ENCODE data around the gene MED9.

MED9 gene

GRCh38 chr17:17467016-17467415, 9.8 kb upstream of the MED9 start:
- H3K4me3 ChIP-seq (ENCODE audit: low read depth, low read length): no peak overlapping the region
- TF ChIP-seq, protein P1, sequence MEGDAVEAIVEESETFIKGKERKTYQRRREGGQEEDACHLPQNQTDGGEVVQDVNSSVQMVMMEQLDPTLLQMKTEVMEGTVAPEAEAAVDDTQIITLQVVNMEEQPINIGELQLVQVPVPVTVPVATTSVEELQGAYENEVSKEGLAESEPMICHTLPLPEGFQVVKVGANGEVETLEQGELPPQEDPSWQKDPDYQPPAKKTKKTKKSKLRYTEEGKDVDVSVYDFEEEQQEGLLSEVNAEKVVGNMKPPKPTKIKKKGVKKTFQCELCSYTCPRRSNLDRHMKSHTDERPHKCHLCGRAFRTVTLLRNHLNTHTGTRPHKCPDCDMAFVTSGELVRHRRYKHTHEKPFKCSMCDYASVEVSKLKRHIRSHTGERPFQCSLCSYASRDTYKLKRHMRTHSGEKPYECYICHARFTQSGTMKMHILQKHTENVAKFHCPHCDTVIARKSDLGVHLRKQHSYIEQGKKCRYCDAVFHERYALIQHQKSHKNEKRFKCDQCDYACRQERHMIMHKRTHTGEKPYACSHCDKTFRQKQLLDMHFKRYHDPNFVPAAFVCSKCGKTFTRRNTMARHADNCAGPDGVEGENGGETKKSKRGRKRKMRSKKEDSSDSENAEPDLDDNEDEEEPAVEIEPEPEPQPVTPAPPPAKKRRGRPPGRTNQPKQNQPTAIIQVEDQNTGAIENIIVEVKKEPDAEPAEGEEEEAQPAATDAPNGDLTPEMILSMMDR (IDR thresholded peaks at IDR 0.05; ENCODE audit: low read depth, low read length): no peak

DNA sequence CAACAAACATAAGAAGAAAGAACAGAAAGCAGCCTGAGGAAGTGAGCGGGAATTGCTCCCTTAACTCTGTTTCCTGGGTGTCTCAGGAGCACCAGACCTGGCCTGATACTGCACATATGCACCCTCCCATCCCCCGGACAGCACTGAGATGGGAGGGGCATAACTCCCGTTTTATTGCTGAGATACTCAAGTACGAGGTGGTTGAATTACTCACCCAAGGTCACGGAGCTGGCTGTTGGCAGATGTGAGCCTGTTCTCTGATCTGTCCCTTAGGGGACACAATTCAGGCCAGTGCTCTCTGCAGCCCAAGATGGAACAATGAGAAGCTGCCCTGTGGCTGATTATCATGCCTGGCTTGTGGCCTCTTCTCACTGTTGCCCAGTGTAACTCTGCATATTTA, 9.1 kb upstream of the MED9 start:
- TF ChIP-seq, protein P1 (IDR thresholded peaks at IDR 0.05; ENCODE audit: low read depth, low read length): no peak
- H3K4me3 ChIP-seq (ENCODE audit: low read depth, low read length): no peak overlapping the region

DNA sequence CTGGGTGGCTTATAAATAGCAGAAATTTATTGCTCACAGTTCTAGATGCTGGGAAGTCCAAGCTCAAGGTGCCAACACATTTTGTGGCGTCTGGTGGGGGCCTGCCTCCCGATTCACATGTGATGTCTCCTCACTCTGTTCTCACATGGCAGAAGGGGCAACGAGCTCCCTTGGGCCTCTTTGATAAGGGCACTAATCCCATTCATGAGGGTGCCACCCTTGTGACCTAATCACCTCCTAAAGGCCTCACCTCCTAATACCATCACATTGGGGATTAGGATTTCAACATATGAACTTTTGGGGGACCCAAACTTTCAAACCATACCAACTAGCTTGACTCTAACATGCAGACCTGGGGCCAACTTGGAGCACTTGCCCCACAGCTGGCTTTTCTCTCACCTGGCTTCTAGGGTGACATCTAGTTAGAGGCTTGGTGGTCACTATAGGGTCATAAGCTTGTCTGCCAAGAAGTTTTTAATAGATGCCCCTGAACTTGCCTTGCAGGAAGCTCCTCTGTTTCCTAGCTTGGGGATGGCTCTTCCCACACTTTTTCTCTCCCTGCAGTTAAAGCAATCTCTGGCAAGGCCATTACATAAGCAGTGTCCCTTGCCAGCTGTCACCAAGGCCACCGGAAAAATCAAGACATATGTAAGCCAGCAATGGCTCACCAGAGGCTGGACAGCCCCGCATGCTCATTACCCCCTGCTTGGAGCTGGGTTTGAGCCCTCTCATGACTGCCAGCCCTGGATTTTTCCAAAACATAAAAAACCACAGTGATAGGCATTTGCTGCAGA, 8.4 kb upstream of the MED9 start:
- H3K4me3 ChIP-seq (ENCODE audit: low read depth, low read length): no peak overlapping the region
- TF ChIP-seq, protein P1 (IDR thresholded peaks at IDR 0.05; ENCODE audit: low read depth, low read length): no peak

DNA sequence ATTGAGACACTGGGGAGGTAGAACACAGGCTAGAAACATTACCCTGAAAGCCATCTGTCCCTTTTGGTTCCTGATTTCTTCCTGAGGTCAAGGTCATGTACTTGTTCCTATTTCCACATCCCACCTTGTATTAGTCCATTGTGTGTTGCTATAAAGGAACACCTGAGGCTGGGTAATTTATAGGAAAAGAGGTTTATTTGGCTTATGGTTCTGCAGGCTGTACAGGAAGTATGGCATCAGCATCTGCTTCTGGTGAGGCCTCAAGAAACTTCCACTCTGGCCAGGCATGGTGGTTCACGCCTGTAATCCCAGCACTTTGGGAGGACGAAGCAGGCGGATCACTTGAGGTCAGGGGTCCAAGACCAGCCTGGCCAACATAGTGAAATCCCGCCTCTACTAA, 7.4 kb upstream of the MED9 start:
- H3K4me3 ChIP-seq (ENCODE audit: low read depth, low read length): no peak overlapping the region
- TF ChIP-seq, protein P1 (IDR thresholded peaks at IDR 0.05; ENCODE audit: low read depth, low read length): no peak

DNA sequence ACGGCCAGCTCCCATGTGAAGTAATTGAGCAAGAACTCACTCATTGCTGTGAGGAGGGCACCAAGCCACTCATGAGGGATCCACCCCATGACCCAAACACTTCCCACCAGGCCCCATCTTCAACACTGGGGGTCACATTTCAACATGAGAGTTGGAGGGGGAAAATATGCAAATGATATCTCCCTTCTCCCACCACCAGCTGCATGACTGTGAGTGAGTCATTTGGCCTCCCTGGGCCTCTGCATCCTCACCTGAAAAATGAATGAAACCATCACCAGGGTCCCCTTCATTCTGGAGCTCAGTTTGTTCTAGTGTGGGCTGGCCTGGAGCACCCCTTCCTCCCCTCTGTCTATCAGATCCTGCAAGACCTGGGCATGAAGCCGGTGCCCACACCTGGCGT, 6.8 kb upstream of the MED9 start:
- TF ChIP-seq, protein P1 (IDR thresholded peaks at IDR 0.05; ENCODE audit: low read depth, low read length): no peak
- no peak overlapping the region for H3K4me3 ChIP-seq (ENCODE audit: low read depth, low read length)

- TF ChIP-seq, protein P1 (IDR thresholded peaks at IDR 0.05; ENCODE audit: low read depth, low read length): no peak
Measured at GRCh38 chr17:17472333-17472920, 4.4 kb upstream of the MED9 start.

DNA sequence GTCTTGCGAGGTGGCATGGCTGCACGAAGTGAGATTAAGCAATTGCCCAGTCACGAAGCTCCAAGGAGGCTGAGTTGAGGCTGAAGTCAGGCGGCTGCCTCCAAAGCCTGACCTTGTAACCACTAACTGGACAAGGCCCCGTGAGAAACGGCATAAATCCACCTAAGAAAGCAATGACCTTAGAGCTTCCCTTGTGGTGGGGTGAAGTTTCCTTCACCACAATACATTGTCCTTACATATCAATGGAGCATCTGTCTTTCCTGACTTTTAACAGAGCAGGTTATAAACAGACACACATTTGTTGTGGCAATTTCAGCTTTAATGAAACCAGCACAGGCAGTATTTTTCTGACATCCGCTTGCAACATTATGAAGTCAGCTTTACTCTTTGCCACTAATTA, 2.5 kb upstream of the MED9 start:
- no peak overlapping the region for H3K4me3 ChIP-seq (ENCODE audit: low read depth, low read length)
- TF ChIP-seq, protein P1 (IDR thresholded peaks at IDR 0.05; ENCODE audit: low read depth, low read length): no peak

More at GRCh38 chr17:17472333-17472920, 4.4 kb upstream of the MED9 start:
- no peak overlapping the region for H3K4me3 ChIP-seq (ENCODE audit: low read depth, low read length)

Measured in WI38 (cell line).